Stimulated activated CD4-positive, alpha-beta T cell treated with anti-CD3 and anti-CD28 coated beads, Interleukin-4, amount 100 ng/mL, for 24 hours (primary cell): ENCODE results near the gene EXOC3L1.

Source experiments
- DNase-seq: peaks from one replicate; pipeline ENCODE4 v3.0.0-alpha.2; 2020

The EXOC3L1 gene

DNA sequence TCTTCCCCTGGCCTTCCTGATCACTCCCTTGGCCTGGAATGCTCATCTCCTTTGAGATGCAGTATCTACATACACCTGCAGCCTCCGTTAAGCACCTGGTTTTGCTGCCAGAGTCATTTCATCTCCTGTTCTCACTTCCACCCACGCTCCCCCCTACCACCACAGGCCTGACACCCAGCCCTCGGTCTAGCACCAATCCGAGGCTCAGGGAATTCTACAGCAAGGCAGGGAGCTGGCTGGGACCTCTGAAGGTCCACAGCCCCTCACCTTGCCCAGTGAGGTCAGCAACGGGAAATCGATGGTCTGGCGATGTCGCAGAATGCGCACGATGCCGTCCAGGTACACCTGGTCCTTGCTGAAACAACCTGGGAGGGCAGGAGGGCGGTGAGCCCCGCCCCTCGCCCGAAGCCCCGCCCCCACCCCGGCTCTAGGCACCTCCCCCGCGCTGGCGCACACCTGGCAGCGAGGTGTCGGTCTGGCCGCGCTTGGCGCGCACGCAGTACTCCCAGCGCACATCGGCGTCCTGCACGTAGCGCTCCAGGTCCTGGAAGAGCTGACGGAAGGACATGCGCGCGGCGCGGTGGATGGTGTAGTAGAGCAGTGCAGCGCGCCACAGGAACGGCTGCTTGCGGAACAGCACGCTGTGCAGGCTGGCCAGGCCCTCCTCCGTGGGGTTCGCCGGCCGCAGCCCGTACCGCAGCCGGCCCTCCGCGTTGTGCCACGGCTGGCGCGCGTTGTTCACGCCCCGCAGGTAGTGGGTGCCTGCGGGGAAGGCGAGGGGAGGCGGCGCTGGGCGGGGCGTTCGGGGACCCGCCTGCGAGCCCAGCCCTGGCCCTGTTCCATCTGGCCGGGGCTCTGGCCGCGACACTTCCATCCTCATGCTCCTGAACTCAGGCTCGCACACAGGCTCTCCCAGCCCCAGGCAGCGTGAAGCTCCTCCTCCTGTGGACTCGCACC, 11.9 kb downstream of the EXOC3L1 start:
- peak; percentile 42 for DNase-seq

DNA sequence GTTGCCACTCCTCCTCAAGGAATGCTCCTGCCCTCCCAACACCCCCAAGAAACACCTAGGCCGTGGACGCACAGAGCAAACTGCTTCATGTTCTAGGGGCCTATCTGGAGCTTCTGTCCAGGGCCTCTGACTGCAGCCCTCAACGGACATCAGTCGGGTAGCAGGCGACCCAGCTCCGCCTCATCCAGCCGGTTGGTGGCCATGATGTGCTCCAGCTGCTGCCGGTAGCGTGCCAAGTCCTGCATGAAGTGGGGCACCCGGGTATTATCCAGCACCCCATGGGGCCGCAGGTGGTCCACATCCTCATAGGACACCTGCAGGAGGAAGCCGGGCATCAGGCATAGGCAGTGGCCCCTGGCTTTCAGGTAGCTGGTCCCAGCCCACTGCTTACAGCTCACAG, 13.3 kb downstream of the EXOC3L1 start:
- DNase-seq = no peak

DNA sequence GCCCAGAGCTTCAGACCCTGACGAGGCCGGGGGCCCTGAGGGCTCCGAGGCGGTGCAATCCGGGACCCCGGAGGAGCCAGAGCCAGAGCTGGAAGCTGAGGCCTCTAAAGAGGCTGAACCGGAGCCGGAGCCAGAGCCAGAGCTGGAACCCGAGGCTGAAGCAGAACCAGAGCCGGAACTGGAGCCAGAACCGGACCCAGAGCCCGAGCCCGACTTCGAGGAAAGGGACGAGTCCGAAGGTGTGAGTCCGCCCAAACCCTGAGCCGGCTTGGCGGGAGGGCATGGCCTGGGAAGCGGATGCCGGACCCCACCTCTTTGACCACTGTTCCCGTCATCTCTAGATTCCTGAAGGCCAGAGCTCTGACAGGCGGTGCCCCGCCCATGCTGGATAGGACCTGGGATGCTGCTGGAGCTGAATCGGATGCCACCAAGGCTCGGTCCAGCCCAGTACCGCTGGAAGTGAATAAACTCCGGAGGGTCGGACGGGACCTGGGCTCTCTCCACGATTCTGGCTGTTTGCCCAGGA, 15.2 kb downstream of the EXOC3L1 start:
- DNase-seq = no peak

DNA sequence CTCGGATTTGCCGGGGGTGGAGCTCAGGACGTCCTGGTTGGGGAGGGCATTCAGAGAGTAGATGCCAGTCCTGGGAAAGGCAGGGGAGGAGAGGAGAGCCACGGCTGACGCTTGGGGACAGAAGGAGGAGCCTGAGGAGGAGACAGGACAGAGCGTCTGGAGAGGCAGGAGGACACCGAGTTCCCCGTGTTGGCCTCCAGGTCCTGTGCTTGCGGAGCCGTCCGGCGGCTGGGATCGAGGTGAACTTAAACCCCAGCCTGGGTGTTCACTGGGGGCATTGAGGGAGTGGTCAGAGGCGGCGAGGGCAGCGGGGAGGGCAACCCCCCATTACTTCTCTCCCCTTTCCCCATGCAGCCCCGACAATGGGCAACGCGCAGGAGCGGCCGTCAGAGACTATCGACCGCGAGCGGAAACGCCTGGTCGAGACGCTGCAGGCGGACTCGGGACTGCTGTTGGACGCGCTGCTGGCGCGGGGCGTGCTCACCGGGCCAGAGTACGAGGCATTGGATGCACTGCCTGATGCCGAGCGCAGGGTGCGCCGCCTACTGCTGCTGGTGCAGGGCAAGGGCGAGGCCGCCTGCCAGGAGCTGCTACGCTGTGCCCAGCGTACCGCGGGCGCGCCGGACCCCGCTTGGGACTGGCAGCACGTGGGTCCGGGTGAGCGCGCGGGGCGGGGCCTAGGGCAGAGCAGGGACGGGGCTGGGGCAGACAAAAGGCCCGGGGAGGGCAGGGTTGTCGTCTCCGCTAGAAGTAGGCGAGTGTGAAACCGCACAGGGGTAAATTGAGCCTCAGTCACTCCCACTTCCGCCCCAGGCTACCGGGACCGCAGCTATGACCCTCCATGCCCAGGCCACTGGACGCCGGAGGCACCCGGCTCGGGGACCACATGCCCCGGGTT, 15.9 kb downstream of the EXOC3L1 start:
- DNase-seq = peak; percentile 61

DNA sequence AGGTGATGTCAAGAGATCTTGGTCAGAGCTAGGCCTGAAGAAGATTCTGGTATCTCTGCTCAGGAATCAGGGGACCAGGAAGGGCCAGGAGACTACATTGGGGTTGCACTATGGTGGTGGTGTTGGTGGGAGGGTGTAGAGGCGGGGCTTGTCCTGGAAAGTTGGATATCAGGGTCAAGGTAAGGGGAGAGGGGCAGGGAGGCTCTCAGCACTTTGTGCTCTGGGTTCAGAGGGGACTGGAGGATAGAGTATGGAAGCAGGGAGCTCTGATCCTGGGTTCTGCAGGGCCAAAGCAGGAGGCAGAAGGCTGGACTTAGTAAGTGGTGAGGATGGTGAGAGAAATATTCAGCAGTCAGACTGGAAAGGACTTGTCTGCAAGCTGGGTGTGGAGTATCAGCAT, 16.6 kb downstream of the EXOC3L1 start:
- no peak for DNase-seq

DNA sequence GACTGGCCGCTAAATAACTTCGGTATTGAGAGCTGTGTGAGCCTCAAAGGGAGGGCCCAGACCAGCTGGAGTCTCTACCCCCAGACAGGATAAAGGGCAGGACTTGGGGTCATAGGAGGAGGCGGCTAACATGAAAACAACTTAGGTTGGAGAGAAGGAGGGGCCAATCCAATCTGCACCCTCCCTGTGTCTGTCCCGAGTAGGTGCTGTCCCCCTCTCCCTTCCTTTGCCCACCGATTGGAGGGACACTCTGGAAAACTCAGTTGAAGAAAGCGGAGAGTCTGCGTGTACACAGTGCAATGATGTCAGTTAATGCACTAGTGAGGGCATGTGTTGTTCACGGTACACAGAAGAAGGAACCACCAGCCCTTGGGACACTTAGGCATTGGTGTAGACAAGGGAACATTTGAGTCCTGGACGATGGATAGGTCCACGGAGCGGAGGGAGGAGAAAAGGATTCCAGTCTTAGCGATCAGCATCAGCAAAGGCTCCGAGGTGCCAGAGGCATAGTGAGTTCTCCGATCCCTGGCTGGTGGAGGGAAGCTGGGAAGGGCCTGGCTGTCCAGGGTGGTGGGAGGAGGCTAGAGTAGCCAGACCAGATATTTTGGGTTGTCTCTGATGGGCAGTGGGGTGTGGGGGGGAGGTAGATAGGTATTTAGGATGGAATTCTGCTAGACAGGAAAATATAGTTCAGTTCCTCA, 18.8 kb downstream of the EXOC3L1 start:
- DNase-seq = no peak

DNA sequence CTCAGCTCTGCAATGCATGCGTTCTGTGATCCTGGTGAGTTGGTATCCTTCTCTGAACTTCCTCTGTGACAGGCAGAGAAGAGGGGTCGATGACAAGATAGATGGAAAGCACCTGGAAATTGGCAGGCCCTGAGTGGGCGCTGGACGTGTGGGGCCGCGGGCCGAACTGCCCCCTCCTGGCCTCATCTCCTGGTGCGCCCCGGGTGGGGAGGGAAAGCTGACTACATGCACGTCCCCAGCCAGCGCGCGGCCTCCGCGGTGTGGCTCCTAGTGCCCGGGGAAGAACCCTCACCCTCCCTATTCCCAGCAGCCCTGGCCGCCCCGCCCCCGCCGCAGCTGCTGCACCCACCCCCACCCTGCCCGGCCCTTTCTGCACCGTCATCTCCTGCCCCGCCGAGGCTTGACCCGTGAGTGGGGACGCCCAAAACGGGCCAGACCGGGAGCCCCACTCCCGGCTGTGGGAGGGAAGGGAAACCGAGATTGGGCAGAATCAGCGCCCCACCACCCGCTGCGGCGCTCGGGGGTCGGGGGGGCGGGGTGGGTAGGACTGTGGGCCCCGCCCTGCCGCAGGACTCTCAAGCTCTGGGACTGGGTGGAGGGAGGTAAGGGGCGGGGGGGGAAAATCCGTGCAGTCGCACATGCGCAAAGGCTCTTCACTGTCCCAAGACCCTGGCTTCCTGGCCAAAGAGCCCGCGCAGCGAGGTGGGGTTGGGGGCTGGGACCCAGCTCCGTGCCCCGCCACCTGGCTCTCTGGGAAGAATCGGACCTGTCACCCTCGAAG, 19.6 kb downstream of the EXOC3L1 start, which contains the start of gene NOL3:
Gene NOL3, plus strand, starts transcription at position 371 of the 781 bp plus-strand sequence.
- DNase-seq = peak; percentile 30

DNA sequence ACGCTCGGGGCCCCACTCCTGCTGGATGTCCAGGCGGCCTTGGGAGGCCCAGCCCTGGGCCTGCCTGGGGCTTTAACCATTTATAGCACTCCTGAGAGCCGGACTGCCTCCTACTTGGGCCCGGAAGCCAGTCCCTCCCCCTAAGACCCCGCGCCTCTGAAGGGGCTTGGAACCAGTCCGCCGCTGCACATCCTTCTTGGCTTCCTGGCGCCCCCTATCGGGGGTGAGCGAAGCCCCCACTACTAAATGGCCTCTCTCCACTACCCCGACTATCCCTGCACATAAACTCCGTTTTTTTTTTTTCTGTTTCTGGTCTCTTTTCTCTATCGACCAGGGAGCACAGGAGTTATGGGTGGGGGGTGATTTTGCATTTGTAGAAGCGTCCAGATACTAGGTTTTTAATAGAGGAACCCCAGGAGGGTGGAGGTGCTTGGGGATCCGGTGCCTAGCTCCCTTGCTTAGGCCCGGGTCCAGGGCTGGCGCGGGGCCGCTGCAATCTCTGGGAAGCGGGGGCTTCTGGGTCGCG, 20.2 kb downstream of the EXOC3L1 start:
- peak; percentile 36 for DNase-seq

DNA sequence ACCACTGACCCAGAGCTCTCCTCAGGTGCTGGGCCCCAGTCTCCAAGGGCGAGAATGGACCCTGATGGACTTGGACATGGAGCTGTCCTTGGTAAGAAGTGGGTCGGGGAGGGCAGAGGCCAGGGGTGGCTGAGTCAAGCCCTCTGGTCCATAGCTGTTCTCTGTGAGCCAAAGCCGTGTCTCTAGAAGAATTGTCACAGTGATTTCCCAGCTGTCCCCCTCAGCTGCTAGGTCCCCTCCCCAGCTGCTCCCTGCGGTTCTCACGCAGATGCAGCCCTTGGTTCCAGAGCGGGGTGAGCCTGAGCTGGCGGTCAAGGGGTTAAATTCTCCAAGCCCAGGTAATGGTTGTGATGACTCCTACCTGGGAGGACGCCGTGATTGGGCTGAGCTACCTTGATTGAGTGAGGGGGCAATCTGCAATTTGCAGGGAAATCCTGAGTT, 20.9 kb downstream of the EXOC3L1 start:
- DNase-seq = no peak

DNA sequence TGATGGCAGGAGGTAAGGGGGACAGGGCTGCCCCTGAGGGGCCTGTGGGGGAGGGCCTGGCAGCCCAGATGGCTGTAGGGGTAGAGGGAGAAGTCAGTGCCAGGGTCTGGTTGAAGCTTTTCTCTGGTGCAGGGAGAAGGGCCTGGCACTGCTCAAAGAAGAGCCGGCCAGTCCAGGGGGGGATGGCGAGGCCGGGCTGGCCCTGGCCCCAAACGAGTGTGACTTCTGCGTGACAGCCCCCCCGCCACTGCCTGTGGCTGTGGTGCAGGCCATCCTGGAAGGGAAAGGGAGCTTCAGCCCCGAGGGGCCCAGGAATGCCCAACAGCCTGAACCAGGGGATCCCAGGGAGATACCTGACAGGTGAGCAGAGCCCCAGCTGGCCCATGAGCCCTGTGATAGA, 22.3 kb downstream of the EXOC3L1 start:
- DNase-seq = no peak

DNA sequence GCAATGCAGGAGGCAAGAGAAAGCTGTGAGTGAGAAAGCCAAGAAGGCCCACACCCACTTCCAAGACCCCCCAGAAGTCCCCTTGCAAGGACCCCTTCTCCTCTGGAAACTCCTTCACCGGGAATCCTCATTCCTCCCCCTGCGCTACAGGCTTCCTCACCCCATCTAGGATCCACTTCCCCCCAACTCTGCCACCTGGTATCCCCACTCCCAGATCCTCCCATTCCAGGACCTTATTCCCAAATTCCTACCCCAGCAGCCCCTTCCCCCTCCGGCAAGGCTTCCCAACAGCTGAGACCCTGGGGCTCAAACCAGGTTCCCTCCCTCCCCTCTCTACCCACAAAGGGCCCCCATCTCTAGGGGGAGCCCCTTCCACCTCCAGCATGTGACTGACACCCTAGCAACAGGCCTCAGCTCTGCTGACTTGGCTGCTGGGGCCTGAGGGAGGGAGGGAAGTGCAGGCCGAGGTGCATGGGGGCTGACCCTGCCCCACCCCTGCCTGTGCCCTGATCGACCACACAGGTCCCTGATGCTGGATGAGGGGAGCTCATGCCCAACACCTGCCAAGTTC, 23.3 kb downstream of the EXOC3L1 start:
- no peak for DNase-seq

DNA sequence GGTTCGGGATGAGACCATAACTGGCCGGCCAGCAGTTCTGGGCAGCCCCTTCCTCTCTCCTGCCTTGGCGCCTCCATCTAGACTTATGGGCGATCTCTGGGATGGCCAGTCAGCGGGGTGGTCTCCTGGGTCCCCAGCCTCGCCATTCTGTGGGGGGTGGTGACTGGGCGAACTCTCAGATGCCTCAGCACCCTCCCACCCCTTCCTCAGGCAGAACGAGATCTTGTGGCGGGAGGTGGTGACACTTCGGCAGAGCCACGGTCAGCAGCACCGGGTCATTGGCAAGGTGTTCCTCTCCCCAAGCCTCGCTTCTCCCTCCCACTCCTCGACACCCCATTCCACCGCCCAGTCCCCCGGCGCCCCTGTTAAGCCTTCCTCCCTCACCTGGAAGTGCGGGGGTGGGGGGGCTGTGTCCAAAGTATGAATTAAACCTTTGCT, 23.8 kb downstream of the EXOC3L1 start:
- DNase-seq = no peak

DNA sequence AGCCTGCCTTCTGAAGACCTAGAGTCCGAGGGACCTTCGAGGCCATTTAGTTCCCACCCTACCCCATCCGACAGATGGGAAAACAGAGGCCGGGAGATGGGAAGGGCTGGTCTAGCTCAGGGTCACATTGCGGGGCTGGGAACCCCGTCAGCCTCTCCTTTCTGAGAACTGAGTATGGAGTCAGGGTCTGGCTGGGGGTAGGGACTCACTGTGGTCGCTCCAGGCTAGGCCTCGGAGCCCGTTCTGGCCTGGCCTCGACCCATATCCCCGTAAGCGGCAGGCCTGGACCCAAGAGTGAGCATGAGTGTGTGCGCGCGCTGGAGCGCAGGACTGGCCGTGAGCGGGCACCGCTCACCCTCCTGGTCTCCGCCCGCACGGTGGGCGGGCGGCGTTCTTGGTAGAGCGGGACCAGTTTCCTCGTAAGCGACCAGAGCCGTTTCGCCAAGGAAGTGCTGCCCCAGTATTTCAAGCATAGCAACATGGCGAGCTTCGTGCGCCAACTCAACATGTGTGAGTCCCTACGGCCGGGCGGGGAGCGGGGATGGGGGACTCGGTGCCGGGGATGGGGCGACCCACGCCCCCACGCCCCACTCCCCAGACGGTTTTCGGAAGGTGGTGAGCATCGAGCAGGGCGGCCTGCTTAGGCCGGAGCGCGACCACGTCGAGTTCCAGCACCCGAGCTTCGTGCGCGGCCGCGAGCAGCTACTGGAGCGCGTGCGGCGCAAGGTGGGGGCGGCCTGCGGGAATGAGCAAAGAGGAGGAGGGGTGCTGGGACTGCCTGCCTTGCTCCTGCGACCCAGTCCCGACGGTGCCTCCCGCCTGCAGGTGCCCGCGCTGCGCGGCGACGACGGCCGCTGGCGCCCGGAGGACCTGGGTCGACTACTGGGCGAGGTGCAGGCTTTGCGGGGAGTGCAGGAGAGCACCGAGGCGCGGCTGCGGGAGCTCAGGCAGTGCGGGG, 24.5 kb downstream of the EXOC3L1 start:
- DNase-seq = no peak

DNA sequence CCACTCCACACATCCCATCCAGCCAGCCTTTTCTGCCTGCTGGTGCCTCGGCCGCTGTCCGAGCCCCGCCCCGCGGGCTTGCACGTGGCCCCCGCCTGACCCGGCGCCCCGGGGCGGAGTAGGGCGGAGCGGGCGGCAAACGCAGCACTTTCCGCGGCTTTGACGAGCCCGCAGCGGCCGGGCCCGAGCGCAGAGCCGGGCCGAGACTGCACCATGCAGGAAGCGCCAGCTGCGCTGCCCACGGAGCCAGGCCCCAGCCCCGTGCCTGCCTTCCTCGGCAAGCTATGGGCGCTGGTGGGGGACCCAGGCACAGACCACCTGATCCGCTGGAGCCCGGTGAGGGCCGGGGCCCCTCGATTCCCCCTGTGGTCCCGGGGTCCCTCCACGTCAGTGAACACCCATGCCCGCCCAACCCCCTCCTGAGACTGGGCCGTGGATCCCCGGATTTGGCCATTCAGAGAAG, 25.3 kb downstream of the EXOC3L1 start, which contains the start of gene HSF4:
Gene HSF4, plus strand, starts transcription at position 147 of the 463 bp plus-strand sequence. Its CDS starts 67 bp downstream, at position 214.
- DNase-seq = no peak

DNA sequence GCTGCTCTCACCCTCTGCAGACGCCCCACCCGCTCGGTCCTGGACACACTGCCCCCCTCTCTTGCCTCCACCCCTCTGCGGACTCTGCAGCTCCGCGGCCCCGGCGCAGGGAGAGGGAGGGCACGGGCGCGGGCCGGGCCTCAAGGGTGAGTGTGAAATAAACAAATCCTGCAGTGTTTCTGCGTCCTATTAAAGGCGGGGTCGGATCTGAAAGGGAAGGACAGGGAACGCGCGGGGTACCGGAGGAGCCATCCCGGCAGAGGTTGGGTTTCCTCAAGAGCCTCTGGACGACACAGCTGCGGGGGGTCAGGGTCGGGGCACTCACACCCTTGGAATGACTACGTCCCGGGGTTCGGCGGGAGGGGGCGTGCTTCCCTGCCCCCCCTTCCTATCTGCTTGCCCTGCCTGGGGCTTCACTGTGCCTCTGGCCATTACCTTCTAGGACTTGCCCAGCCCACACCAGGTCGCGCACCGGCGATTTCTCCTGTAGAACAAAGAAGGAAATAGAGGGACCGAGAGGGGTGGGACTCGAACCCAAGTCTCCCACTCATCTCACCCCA, 25.9 kb downstream of the EXOC3L1 start:
- no peak for DNase-seq

DNA sequence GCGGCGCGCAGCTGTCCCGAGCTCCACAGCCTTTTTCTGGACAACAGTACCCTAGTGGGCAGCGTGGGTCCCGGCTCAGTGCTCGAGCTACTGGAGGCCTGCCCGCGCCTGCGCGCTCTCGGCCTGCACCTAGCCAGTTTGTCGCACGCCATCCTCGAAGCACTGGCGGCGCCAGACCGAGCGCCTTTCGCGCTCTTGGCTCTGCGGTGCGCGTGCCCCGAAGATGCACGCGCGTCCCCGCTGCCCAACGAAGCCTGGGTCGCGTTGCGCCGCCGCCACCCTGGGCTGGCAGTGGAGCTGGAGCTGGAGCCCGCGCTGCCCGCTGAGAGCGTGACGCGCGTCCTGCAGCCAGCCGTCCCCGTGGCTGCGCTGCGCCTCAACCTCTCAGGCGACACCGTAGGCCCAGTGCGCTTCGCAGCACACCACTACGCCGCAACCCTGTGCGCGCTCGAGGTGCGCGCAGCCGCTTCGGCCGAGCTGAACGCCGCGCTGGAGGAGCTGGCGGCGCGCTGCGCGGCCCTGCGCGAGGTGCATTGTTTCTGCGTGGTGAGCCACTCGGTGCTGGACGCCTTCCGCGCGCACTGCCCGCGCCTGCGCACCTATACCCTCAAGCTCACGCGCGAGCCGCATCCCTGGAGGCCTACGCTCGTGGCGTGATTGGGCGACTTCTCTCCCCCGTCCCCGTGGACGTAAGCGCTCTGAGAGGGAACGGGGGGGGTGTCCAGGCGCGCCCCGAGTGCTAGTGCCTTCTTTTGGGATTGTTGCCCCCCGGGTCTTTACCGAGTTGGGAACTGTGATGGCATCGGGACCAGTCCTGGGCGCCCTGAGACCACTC, 26.6 kb downstream of the EXOC3L1 start:
- DNase-seq = peak; percentile 29

DNA sequence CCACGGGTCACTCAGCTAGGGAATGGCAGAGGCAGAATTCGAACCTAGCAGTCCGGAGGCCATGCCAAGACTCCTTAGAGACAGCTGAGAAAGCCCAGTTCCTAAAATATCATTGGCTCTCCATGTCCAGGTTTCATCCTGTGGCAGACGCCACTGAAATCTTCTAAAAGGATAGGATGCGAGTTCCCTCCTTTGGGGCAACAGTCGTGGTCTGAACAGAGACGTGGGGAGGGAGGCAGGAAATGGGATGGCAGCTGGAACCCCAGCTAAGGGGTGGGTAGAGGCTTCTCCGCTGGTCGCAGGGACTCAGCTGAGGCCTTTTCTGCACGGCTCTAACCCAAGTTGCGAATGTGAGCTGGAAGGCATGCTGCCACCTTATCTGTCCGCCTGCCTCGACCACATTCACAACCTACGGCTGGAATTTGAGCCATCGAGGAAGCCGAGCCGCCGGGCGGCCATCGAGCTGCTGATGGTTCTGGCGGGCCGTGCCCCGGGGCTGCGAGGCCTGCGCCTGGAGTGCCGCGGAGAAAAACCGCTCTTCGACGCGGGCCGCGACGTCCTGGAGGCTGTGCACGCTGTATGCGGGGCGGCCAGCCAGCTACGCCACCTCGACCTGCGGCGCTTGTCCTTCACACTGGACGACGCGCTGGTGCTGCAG, 27.3 kb downstream of the EXOC3L1 start:
- no peak for DNase-seq

DNA sequence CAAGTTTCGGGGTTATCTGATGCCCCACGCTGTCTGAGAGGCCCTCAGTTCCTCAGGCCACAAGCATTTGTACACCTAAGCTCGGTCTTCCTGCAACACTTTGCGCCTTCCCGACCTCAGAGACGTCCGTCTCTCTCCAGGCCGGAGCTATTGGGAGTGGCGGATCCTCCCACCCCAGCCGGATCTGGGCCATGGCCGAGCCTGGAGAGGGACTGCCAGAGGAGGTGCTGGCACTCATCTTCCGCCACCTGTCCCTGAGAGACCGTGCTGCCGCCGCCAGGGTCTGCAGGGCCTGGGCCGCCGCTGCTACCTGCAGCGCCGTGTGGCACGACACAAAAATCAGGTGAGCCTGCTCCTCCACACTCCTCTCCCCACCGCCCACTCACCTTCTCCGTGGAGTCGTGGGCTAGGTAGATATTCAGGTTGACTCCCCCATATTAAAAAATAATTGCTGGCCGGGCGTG, 28.3 kb downstream of the EXOC3L1 start:
- DNase-seq = no peak
